ENCODE measurements around the gene CPLX4.

DNA sequence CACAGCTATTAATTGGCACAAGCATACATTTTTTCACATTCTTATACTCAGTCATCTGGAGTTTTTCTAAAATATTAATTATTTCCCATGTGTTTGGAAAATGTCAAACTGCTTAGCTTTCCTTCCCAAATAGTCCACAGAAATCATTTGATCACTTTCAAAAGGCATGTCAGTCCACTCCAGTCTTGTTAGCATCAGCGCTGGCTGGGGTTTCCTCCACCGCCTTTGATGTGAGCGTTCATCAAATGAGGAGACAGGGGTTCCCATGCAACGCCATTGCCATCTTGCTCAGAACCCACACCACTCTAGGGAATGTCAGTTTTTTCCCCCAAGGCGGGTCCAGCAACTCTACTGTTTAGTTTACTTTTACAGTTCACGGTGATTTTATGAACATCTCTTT, 32.1 kb downstream of the CPLX4 start:
- TF ChIP-seq, protein P1, sequence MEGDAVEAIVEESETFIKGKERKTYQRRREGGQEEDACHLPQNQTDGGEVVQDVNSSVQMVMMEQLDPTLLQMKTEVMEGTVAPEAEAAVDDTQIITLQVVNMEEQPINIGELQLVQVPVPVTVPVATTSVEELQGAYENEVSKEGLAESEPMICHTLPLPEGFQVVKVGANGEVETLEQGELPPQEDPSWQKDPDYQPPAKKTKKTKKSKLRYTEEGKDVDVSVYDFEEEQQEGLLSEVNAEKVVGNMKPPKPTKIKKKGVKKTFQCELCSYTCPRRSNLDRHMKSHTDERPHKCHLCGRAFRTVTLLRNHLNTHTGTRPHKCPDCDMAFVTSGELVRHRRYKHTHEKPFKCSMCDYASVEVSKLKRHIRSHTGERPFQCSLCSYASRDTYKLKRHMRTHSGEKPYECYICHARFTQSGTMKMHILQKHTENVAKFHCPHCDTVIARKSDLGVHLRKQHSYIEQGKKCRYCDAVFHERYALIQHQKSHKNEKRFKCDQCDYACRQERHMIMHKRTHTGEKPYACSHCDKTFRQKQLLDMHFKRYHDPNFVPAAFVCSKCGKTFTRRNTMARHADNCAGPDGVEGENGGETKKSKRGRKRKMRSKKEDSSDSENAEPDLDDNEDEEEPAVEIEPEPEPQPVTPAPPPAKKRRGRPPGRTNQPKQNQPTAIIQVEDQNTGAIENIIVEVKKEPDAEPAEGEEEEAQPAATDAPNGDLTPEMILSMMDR (IDR thresholded peaks at IDR 0.05), result no peak
- TF ChIP-seq POLR2A (IDR thresholded peaks at IDR 0.05), result no peak
